H9 (cell line): Measurements from ENCODE around the gene NMUR2. TPM values are rescaled to one million over a fixed set of nuclear protein-coding genes. Genes with fewer than 3 reads are reported as not detected.

Source experiments
- DNase-seq: peaks from one replicate; pipeline ENCODE4 v3.0.0-alpha.2; 2017
- H2AFZ ChIP-seq: one replicate; pipeline ENCODE4 v1.6.1; 2013; ENCODE audit warnings: mild to moderate bottlenecking, low read length, control low read depth, moderate library complexity
- H2AK5ac ChIP-seq: 2 replicates; pipeline ENCODE4 v1.6.1; 2013; ENCODE audit warnings: low read length, control low read depth, mixed read lengths; ENCODE audit not compliant: insufficient read length
- H2BK120ac ChIP-seq: one replicate; pipeline ENCODE4 v1.6.1; 2013; ENCODE audit warnings: low read depth, mild to moderate bottlenecking, low read length, control low read depth, inconsistent platforms; ENCODE audit not compliant: poor library complexity, severe bottlenecking
- H2BK12ac ChIP-seq: 2 replicates; pipeline ENCODE4 v1.6.1; 2013; ENCODE audit warnings: low read length, control low read depth, mixed read lengths, low read depth; ENCODE audit not compliant: insufficient read length
- H2BK15ac ChIP-seq: 2 replicates; pipeline ENCODE4 v1.6.1; 2013; ENCODE audit warnings: low read depth, low read length, control low read depth
- H2BK20ac ChIP-seq: one replicate; pipeline ENCODE4 v1.6.1; 2013; ENCODE audit warnings: low read depth, mild to moderate bottlenecking, low read length, control low read depth, inconsistent platforms; ENCODE audit not compliant: poor library complexity, severe bottlenecking
- H2BK5ac ChIP-seq: 2 replicates; pipeline ENCODE4 v1.6.1; 2013; ENCODE audit warnings: low read length, control low read depth, mixed read lengths; ENCODE audit not compliant: insufficient read length
- H3K14ac ChIP-seq: 2 replicates; pipeline ENCODE4 v1.6.1; 2013; ENCODE audit warnings: low read length, control low read depth; ENCODE audit not compliant: insufficient read depth
- H3K18ac ChIP-seq: 2 replicates; pipeline ENCODE4 v1.6.1; 2013; ENCODE audit warnings: low read depth, mild to moderate bottlenecking, mixed read lengths, low read length, control low read depth; ENCODE audit not compliant: insufficient read length
- H3K23ac ChIP-seq: 2 replicates; pipeline ENCODE4 v1.6.1; 2013; ENCODE audit warnings: low read length, control low read depth, mixed read lengths, low read depth; ENCODE audit not compliant: insufficient read length
- H3K23me2 ChIP-seq: 2 replicates; pipeline ENCODE4 v1.6.1; 2013; ENCODE audit warnings: low read depth, mild to moderate bottlenecking, mixed read lengths, low read length, control low read depth; ENCODE audit not compliant: insufficient read length, poor library complexity, severe bottlenecking
- H3K27ac ChIP-seq: 2 replicates; pipeline ENCODE4 v1.5.1; 2013; ENCODE audit warnings: low read length, control low read depth, mixed read lengths, low read depth; ENCODE audit not compliant: insufficient read length
- H3K27me3 ChIP-seq: 2 replicates; pipeline ENCODE4 v1.6.1; 2013; ENCODE audit warnings: low read length, control low read depth, inconsistent platforms; ENCODE audit not compliant: insufficient read depth
- H3K4ac ChIP-seq: 2 replicates; pipeline ENCODE4 v1.6.1; 2013; ENCODE audit warnings: low read depth, mild to moderate bottlenecking, control low read depth, inconsistent platforms, low read length, moderate library complexity
- H3K4me1 ChIP-seq: 2 replicates; pipeline ENCODE4 v1.6.1; 2013; ENCODE audit warnings: low read length, control low read depth, inconsistent platforms; ENCODE audit not compliant: insufficient read depth
- H3K4me2 ChIP-seq: 2 replicates; pipeline ENCODE4 v1.6.1; 2013; ENCODE audit warnings: low read length, control low read depth, mixed read lengths; ENCODE audit not compliant: insufficient read length, insufficient read depth
- H3K56ac ChIP-seq: 2 replicates; pipeline ENCODE4 v1.6.1; 2013; ENCODE audit warnings: low read depth, mild to moderate bottlenecking, mixed read lengths, low read length, control low read depth; ENCODE audit not compliant: insufficient read length
- H3K79me1 ChIP-seq: 2 replicates; pipeline ENCODE4 v1.6.1; 2013; ENCODE audit warnings: low read depth, mild to moderate bottlenecking, moderate library complexity, low read length, control low read depth, inconsistent platforms; ENCODE audit not compliant: insufficient read depth, poor library complexity, severe bottlenecking
- H3K79me2 ChIP-seq: 2 replicates; pipeline ENCODE4 v1.6.1; 2013; ENCODE audit warnings: low read length, control low read depth, inconsistent platforms; ENCODE audit not compliant: insufficient read depth
- H3K9ac ChIP-seq: 2 replicates; pipeline ENCODE4 v1.6.1; 2013; ENCODE audit warnings: low read length, control low read depth, mixed read lengths; ENCODE audit not compliant: insufficient read length; ENCODE audit errors: extremely low read depth
- H3K9me3 ChIP-seq: one replicate; pipeline ENCODE4 v1.6.1; 2013; ENCODE audit warnings: low read depth, low read length, inconsistent platforms; ENCODE audit not compliant: control insufficient read depth
- H3T11ph ChIP-seq: one replicate; pipeline ENCODE4 v1.6.1; 2013; ENCODE audit warnings: mild to moderate bottlenecking, low read length, control low read depth, inconsistent platforms
- H4K20me1 ChIP-seq: one replicate; pipeline ENCODE4 v1.6.1; 2013; ENCODE audit not compliant: control insufficient read depth, insufficient read length, insufficient read depth
- H4K5ac ChIP-seq: 2 replicates; pipeline ENCODE4 v1.6.1; 2013; ENCODE audit warnings: low read depth, mild to moderate bottlenecking, mixed read lengths, low read length, control low read depth; ENCODE audit not compliant: insufficient read length
- H4K8ac ChIP-seq: replicated peaks from 2 replicates; pipeline ENCODE4 v1.6.1; 2013; ENCODE audit warnings: low read length, control low read depth, mixed read lengths, low read depth; ENCODE audit not compliant: insufficient read length
- H4K91ac ChIP-seq: 2 replicates; pipeline ENCODE4 v1.6.1; 2013; ENCODE audit warnings: low read depth, mild to moderate bottlenecking, moderate library complexity, mixed read lengths, low read length, control low read depth; ENCODE audit not compliant: insufficient read length
- H3K27ac Mint-ChIP-seq, 3 experiments: 2 replicates in 2 of 3; 3 replicates in 1 of 3; pipeline ENCODE4 v1.8.0; 2020 to 2021; ENCODE audit warnings: mixed read lengths in 3 of 3, mild to moderate bottlenecking in 1 of 3, moderate library complexity in 1 of 3
- H3K27me3 Mint-ChIP-seq: 2 replicates; pipeline ENCODE4 v1.8.0; 2021; ENCODE audit warnings: low read depth, mild to moderate bottlenecking, moderate library complexity, mixed read lengths
- H3K36me3 Mint-ChIP-seq, 3 experiments: 2 replicates in 2 of 3; 3 replicates in 1 of 3; pipeline ENCODE4 v1.8.0; 2020 to 2021; ENCODE audit warnings: low read depth in 3 of 3, mixed read lengths in 3 of 3; ENCODE audit not compliant: insufficient read depth in 1 of 3
- H3K4me1 Mint-ChIP-seq, 2 experiments: 2 replicates each; pipeline ENCODE4 v1.8.0; 2020; ENCODE audit warnings: mixed read lengths in 2 of 2
- H3K4me3 Mint-ChIP-seq, 2 experiments: 2 replicates in 1 of 2; 3 replicates in 1 of 2; pipeline ENCODE4 v1.8.0; 2020 to 2021; ENCODE audit warnings: mild to moderate bottlenecking in 2 of 2, mixed read lengths in 2 of 2, moderate library complexity in 1 of 2
- H3K9me3 Mint-ChIP-seq, 2 experiments: 2 replicates in 1 of 2; 3 replicates in 1 of 2; pipeline ENCODE4 v1.8.0; 2020; ENCODE audit warnings: mild to moderate bottlenecking in 2 of 2, mixed read lengths in 2 of 2, moderate library complexity in 1 of 2
- CTCF ChIP-seq: fragments of 200-600 bp; sonication (generic); conservative IDR thresholded peaks from 3 replicates; pipeline ENCODE4 v1.8.0; 2021; ENCODE audit warnings: antibody characterized with exemption, mild to moderate bottlenecking
- WGBS: extraction: QIAGEN DNeasy Blood & Tissue Kit; methylation state at CpG from one replicate; pipeline ENCODE4 v1.1.7; 2013; ENCODE audit warnings: missing lambda C conversion rate, low lambda C conversion rate, mixed read lengths; ENCODE audit not compliant: insufficient read length; ENCODE audit errors: extremely low coverage; 5-methylcytosine and 5-hydroxymethylcytosine counted together
- total RNA-seq: library from RNA; stranded (reverse); gene quantifications from 2 replicates; pipeline ENCODE4 v1.2.1, GENCODE V29; 2021

NMUR2 gene
- total RNA-seq, 1 experiment from 2014 or later, result 0.11 TPM

GRCh38 chr5:152355061-152355460 lies 50.0 kb downstream of the NMUR2 start:
- H2BK15ac ChIP-seq, result no peak overlapping the region
- no peaks in the 10 kb centered on the region for H3K27me3 ChIP-seq
- H3K79me2 ChIP-seq, result no peaks in the 10 kb centered on the region
- H3K27ac ChIP-seq, result no peak overlapping the region
- TF ChIP-seq CTCF, result no peak
- H3K18ac ChIP-seq, result no peak overlapping the region
- no peak overlapping the region for H4K8ac ChIP-seq
- no peaks in the 10 kb centered on the region for H4K20me1 ChIP-seq
- H3K36me3 Mint-ChIP-seq, result no peaks in the 10 kb centered on the region
- H2AK5ac ChIP-seq, result no peak overlapping the region
- no peak overlapping the region for H3K4ac ChIP-seq
- no peak overlapping the region for H4K5ac ChIP-seq
- no peak for DNase-seq
- no peak overlapping the region for H2BK120ac ChIP-seq
- H3K56ac ChIP-seq, result no peak overlapping the region
- H3K4me1 ChIP-seq, result no peaks in the 10 kb centered on the region
- no peak overlapping the region for H3K23ac ChIP-seq
- H3K9me3 Mint-ChIP-seq, result no peaks in the 10 kb centered on the region
- no peaks in the 10 kb centered on the region for H3K27me3 Mint-ChIP-seq
- H2BK20ac ChIP-seq, result no peak overlapping the region
- no peak overlapping the region for H2BK12ac ChIP-seq
- H3K4me1 Mint-ChIP-seq, result no peaks in the 10 kb centered on the region
- H3K4me3 Mint-ChIP-seq, result no peak overlapping the region
- H2AFZ ChIP-seq, result no peak overlapping the region
- H3K9ac ChIP-seq, result no peak overlapping the region
- WGBS, result no CpG with 5 or more reads among the region's 1 CpG
- no peak overlapping the region for H3T11ph ChIP-seq
- no peak overlapping the region for H4K91ac ChIP-seq
- no peak overlapping the region for H3K27ac Mint-ChIP-seq
- no peaks in the 10 kb centered on the region for H3K79me1 ChIP-seq
- no peak overlapping the region for H2BK5ac ChIP-seq
- H3K14ac ChIP-seq, result no peak overlapping the region
- H3K23me2 ChIP-seq, result no peaks in the 10 kb centered on the region
- H3K4me2 ChIP-seq, result no peak overlapping the region
- H3K9me3 ChIP-seq, result no peaks in the 10 kb centered on the region
